Erythroblast (primary cell): ENCODE measurements around the gene PELI3.
"Not testable (repeated sequence)": the region's sequence is repeated elsewhere in the genome, so short reads cannot be mapped to it uniquely, and the experiment has no call there.

Source experiments
- DNase-seq, 2 experiments: peaks; one replicate each; lab custom pipeline; 2025; lab: John Stamatoyannopoulos, UW
- GATA1 ChIP-seq: IDR thresholded peaks from 2 replicates; pipeline ENCODE4 v1.6.1; 2011; ENCODE audit warnings: low read depth, mild to moderate bottlenecking, control low read depth, low read length, moderate library complexity
- POLR2A ChIP-seq: IDR thresholded peaks from 2 replicates; pipeline ENCODE4 v1.6.1; 2011; ENCODE audit warnings: mild to moderate bottlenecking, low read length

PELI3 gene

GRCh38 chr11:66466225-66467033, at the start of gene PELI3:
TSS of gene PELI3 (plus strand) at chr11:66466905. CDS start at chr11:66468129, 1,224 bp downstream.
- DNase-seq, result peak; percentile 91 to 96
- TF ChIP-seq GATA1 (no peak), POLR2A (no peak)

- no peak for TF ChIP-seq POLR2A
- TF ChIP-seq GATA1, result no peak
Measured at GRCh38 chr11:66417000-66417399, 49.7 kb upstream of the PELI3 start.

GRCh38 chr11:66418168-66418985, 48.3 kb upstream of the PELI3 start:
- TF ChIP-seq GATA1, result no peak
- TF ChIP-seq POLR2A, result no peak
- DNase-seq, result peak; percentile 70 to 79

More at GRCh38 chr11:66417000-66417399, 49.7 kb upstream of the PELI3 start:
- no peak for DNase-seq

- TF ChIP-seq GATA1 (no peak), POLR2A (no peak)
Measured at GRCh38 chr11:66418986-66419308, 47.8 kb upstream of the PELI3 start.

GRCh38 chr11:66419825-66420224, 46.9 kb upstream of the PELI3 start:
- no peak for TF ChIP-seq POLR2A
- no peak for DNase-seq

More at GRCh38 chr11:66418986-66419308, 47.8 kb upstream of the PELI3 start:
- DNase-seq, result no peak

- no peak for DNase-seq
- TF ChIP-seq GATA1, result no peak
- no peak for TF ChIP-seq POLR2A
Measured at GRCh38 chr11:66420671-66421476, 45.8 kb upstream of the PELI3 start, which contains the start of gene NPAS4. TSS of gene NPAS4 (plus strand) at chr11:66421035. CDS start at chr11:66421180, 145 bp downstream.

- TF ChIP-seq POLR2A (no peak), GATA1 (no peak)
- peak; percentile 85 to 90 for DNase-seq
Measured at GRCh38 chr11:66421492-66422205, 45.1 kb upstream of the PELI3 start.

- TF ChIP-seq GATA1, result no peak
- TF ChIP-seq POLR2A, result no peak
- no peak for DNase-seq
Measured at GRCh38 chr11:66426314-66426713, 40.4 kb upstream of the PELI3 start.

- TF ChIP-seq POLR2A (no peak), GATA1 (no peak)
- DNase-seq, result no peak
Measured at GRCh38 chr11:66428933-66429332, 37.8 kb upstream of the PELI3 start.

GRCh38 chr11:66429983-66430602, 36.6 kb upstream of the PELI3 start:
- no peak for TF ChIP-seq GATA1
- TF ChIP-seq POLR2A, result no peak
- peak; percentile 72 to 86 for DNase-seq

GRCh38 chr11:66431287-66431686, 35.4 kb upstream of the PELI3 start:
- not testable (repeated sequence) for DNase-seq

- peak in 1 of 2 experiments; percentile 19 for DNase-seq
Measured at GRCh38 chr11:66431871-66432329, 34.8 kb upstream of the PELI3 start.

- TF ChIP-seq POLR2A (no peak), GATA1 (no peak)
- no peak for DNase-seq
Measured at GRCh38 chr11:66432597-66432996, 34.1 kb upstream of the PELI3 start.
